NCI-H2171 treated with DMSO at 0.1 percent for 48 hours (cell line): ENCODE data around the gene OR2T35.

Experiments used
- DNase-seq: peaks from one replicate; lab custom pipeline; 2025; lab: John Stamatoyannopoulos, UW

Gene OR2T35

DNA sequence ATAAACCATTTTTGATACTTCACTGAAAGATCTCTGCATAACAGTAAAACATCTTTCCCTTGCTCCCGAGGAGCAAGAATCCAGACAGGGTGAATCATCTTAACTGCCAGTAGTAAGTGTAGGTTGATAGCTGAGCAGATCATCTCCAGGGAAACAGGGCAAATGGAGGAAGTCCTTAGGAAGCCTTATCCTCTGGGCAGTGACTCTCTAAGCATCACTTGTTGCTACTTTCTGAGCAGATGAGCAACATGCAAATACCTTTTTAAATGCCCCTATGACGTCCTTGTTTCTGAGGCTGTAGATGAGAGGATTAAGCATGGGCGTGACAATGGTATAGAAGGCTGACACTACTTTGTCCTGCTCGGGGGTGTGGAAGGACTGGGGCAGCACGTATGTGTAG, 19.1 kb downstream of the OR2T35 start:
- no peak for DNase-seq

DNA sequence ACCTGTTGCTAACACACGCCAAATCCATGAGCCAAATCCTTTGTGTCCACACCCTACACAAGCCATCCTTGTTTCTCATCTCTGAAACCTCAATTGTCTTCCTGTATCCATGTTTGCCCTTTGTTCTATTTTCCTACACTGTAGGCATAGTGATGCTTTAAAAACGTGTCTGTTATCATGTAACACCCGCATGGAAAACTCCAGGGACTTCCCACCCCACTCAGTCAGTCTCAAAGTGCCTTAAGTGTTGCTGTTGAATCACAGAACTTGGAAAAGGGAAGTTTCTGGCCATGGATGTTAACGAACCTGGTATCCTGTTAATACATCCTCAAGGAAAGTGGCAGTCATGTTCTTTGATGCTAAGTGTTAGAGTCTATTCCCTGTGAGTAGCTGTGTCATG, 19.9 kb downstream of the OR2T35 start:
- DNase-seq = no peak

DNA sequence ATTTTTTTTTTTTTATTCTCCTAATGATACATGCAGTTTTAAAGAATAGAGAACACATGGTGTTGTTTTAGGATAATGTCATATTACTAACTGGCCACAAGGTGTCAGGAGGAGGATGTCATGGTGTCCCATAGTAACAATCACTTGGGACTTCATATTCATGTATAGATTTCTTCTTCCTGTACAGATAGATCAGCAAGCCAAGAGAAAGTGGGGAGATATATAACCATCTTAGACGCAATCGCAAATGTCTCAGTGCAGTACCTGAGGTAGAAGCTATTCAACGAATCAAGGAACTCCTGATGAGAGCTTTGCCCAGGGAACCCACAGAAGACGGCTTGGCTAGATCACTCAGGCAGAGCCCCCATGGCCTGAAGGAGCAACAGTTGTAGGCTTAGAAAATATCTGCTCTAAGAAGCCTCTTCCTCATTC, 22.5 kb downstream of the OR2T35 start:
- DNase-seq = peak; percentile 44

DNA sequence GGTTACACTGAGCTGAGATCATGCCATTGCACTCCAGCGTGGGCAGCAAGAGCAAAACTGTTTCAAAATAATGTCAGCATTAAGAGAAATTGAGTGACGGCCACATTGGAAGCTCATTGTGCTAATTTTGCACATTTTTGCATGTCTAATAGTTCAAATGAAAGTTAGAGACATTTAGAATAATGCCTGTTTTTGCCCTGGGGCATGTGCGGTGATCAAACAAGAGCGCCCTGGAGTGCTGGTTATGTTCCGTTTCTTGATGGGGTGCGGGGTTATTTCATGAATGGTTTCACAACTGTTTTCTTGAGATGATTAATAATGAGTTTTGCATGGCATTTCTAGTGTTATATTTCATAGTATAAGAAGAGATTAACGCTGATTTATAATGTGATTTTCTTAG, 23.3 kb downstream of the OR2T35 start:
- DNase-seq = no peak

DNA sequence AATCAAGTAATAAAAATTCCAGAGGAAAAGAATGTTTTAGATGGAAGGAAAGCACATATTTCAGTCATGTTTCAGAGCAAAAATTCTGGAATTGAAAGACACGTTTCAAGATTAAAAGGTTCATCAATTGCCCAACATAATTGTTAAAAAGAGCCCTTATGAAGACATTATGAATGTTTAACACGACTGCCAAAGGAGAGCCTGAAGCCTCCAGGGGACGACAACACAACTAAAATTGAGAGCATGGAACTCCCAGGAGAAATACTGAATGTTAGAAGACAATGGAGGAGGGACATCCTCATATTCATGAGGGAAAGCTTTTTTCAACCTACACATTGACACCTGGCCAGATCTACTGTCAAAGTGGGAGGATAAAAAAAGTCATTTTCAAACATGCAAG, 26.2 kb downstream of the OR2T35 start:
- peak; percentile 61 for DNase-seq

DNA sequence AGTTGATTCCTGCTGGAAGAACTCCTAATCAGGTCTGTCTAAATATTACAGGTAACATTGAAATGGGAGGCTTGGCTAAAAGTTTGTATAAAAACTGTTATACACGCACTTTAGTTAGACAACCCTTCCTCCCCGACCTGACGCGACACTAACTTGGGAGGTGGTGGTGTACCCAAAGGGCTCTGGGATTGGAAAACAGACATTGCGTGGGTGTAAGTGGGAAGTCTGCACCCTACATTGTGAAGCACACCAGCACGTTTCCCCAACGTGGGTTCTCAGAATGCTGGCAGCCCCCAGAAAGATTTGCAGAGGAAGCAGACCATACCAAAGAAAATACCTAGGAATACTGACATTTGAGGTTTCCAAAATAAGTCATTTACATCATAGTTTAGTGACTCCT, 27.0 kb downstream of the OR2T35 start:
- DNase-seq = no peak

DNA sequence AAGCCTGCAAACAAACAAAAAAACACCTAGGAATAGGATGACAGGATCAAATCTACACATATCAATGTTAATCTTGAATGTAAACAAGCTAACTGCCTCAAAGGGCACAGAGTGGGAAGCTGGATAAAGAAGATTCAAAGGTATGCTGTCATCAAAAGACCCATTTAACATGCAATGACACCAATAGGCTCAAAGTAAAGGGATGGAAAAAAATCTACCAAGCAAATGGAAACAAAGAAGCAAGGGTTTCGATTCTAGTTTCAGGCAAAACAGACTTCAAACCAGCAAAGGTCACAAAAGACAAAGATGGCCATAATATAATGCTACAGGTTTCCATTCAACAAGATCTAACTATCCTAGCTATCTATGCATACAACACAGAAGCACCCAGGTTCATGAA, 31.3 kb downstream of the OR2T35 start:
- no peak for DNase-seq

DNA sequence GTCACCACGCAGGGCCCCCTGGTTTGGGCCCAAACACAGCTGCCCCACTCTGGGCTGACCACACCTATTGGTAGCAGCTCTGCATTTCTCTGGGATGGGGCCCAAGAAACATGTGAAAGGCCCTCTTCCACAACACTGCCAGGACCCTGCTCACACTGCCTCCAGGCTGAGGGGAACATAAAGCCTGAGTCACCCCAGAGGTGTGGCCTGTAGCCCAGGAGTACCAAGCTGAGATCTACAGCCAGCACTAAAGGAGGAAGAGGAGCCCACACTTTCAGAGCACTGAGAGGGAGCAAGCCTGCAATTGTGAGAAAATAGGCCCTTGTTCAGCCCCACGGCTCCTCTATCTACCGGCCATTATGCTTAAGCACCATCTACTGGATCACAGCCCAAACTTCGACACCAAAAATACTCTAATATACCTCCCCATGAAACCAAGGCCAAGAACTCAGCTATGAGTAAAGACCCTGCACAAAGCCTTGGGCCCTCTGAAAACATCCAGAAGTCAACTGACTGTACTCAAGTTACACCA, 33.1 kb downstream of the OR2T35 start:
- no peak for DNase-seq

DNA sequence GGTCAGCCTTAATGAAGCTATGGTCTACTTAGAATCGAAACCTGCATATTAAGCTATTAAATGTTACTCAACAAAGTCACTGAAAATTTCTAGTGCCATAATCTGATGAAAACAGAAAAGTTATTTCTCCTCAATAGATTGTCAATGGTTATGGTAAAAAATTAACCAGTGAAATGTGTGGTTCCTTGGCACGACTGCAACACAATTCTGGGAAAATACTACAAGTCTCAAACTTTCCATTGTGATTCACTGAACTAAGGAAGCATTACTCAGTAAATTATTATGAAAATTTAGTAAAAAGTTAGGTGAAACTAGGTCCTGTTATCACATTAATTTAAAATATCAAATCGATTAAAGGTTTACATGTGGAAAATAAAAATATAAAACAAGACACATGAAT, 34.8 kb downstream of the OR2T35 start:
- DNase-seq = no peak

DNA sequence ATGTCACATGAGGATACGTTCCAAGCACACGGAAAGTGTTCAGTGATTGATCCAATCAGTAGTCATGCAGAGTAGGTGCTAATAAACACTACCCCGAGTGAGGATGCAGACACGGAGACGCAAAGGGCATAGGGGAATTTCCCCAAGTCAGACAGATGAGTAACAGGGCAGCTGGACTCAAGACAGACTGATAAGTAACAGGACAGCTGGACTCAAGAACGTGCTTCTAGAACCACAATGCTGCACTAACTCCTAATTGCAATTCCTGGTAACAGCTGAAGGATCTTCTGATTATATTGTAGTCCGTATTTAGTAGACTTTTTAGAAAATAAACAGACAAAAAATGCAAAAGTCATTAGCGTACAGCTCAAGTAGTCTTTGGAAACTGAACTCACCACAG, 45.7 kb downstream of the OR2T35 start:
- DNase-seq = no peak

DNA sequence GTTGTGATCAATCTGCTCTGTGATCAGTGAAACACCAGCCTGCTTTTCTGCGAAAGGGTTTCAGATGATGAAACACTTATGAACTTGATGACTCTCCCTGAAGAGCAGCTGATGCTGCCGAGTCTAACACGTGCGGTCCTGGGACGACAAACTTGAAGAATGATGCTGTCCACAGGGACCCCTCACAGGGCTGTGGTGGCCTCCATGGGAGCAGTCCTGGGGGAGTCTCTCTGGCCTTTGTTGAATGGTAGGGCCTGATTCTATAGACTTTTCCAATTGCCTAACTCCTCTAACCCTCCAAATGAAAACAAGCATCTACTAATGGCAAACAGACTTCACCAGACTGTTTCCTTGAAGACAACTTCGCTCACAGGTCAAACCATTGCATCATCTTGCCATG, 47.5 kb downstream of the OR2T35 start, which contains the start of gene OR2T10:
Gene OR2T10 (minus strand): TSS at position 112 of the 400 bp plus-strand sequence. CDS start 3,932 bp downstream, outside the sequence.
- DNase-seq = no peak

DNA sequence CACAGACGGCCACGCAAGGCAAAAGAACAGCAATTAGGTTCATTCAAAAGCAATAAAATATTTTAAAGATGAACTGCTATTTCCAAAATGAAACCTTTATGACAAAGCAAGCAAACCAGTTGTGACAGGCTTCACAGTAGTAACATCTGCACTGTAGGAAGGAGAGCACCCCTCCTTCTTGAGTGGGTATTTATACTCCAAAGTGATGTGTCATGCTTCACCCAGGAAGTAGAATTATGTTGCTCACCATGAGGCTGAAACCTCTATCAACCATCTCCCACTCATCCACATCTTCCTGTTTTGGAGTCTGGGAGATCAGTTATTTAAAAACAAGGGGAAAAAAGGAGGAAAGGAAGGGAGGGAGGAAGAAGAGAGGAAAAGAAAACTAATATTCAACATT, 48.5 kb downstream of the OR2T35 start:
- DNase-seq = no peak

DNA sequence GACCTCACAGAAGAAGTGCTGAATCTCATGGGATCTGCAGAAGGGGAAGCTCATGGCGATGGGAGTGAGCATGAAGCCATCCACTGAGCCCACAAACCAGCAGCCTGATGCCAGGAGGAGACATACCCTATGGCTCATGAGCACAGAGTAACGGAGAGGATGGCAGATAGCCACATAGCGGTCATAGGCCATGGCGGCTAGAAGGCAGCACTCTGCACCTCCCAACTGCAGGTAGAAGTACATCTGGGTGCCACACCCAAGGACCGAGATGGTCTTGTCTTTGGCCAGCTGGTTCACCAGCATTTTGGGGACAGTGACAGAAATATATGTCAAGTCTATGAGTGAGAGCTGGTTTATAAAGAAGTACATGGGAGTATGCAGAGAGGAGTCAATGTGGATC, 51.9 kb downstream of the OR2T35 start:
- no peak for DNase-seq

DNA sequence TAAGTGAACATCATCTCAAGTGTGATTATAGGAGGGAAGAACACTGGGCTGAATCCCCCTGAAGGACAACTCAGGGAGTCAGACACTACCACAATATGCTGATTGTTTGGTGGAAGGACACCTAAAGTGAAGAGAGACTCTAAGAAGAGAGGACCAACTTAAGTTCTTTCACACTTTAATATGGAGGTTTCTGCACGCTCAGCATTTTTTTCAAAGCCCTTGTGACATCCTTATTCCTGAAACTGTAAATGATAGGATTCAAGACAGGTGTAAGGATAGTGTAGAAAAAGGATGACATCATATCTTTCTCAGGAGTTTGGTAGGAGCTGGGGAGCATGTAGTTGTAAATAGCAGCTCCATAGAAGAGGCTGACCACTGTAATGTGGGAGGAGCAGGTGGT, 52.4 kb downstream of the OR2T35 start:
- DNase-seq = no peak

DNA sequence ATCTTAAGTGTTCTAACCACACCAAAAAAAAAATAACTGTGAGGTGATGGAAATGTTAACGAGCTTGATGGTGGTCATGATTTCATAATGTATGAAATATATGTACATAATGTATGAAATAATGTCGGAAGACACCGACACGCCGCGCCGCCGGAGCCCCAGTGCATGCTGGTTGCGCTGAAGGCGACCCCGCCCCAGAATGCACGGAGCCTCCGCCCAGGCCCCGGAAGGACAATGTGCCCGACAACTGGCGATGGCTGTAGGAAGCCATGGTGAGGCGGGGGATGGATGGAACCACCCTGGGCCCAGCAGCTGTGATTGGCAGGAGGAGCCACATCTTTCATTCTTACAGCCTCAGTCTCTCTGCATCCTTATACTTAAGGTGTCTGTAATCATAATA, 55.0 kb downstream of the OR2T35 start:
- no peak for DNase-seq

DNA sequence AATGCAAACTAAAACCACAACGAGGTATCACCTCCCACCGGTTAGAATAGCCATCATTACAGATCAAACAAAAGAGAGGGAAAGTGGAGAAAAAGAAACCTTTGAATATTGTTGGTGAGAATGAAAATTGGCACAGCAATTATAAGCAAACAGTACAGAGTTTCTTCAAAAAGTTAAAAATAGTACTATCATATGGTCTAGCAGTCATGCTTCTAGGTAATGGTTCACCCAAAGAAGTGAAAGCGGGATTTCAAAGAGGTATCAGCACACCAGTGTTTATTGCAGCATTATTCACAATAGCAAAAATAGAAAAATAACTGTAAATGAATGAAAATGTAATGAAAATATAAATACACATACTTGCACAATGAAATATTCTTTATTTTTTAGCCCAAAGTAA, 55.7 kb downstream of the OR2T35 start:
- DNase-seq = no peak
